ENCODE data around the gene BET1. TPM values are rescaled to one million over a fixed set of nuclear protein-coding genes. Genes with fewer than 3 reads are reported as not detected.

Gene BET1
- total and polyA plus RNA-seq, 2 of the 8 experiments (the other 6 are each of a cell fraction or from before 2014, with no cell fraction given): 20.6 to 31.7 TPM

DNA sequence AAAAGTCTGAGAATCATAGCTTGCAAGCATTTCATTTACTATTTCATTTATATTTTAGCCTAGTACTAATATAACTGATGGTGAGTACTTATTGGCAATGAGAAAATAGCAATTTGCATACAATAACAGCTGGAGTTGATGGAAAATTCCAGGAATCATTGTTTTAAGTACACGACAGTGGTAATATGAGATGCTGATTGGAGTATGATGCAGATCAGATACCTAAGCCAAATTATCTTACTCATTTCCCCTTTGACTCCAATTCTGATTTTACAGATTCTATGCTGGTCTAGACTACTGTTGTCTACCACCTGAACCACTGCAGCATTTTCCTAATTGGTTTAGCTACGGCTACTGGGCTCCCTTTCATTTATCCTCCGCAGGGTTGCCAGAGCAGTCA is 45.9 kb downstream of the BET1 start (continued):
- no peak for TF ChIP-seq PHF8 (conservative IDR thresholded peaks at IDR 0.05; ENCODE audit: low read depth, low read length)
